A673 (cell line): ENCODE results near the gene LAMTOR4.

Experiments used
- EZH2 ChIP-seq: fragments of 200-600 bp; sonication (generic); IDR thresholded peaks from 2 replicates; pipeline ENCODE4 v1.6.1; 2017; ENCODE audit warnings: borderline replicate concordance, low read depth, mild to moderate bottlenecking, mixed read lengths, antibody characterized with exemption, low read length; ENCODE audit not compliant: poor library complexity, severe bottlenecking
- TF ChIP-seq, protein P1 (sequence below): fragments of 300-800, 200-600 bp; sonication (generic); conservative IDR thresholded peaks from 2 replicates; pipeline ENCODE4 v1.5.1; 2017; ENCODE audit warnings: low read depth, mild to moderate bottlenecking, antibody characterized with exemption, low read length, moderate library complexity, mixed read lengths

DNA sequence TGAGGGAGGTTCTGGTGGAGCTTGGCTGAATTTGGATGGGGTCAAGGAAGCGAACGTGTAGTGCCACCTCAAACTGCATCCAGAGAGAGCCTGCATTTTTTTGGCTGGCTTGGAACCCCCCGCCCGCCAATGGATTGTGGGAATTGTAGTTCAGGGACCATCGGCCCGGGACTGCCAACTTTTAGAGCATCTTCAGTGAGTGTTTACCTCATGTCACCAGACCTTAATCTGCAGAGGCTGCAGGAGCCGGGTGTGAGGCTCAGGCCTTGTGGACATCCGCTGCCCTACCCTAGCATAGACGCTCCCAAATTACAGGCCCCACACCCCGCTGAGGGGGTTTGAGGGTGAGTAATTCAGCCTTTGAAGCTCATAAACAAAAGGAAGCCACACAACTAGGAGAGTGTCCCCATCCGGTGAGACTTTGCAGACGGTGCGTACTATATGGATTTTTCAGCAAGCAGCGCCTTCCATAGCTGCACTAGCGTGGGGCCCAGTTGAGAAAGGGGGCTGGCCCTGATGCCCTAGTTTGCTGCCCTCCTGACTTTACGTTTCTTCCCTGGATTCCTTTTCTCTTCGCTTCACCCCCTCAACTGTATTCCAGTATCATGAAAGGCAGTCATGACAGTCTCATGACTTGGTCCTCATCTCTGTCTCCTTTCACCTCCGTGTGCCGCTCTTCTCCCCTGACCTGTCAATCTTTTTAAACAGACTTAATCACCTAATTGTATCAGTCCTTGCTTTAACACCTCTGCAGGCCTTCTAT is 28.6 kb upstream of the LAMTOR4 start:
- TF ChIP-seq, protein P1, sequence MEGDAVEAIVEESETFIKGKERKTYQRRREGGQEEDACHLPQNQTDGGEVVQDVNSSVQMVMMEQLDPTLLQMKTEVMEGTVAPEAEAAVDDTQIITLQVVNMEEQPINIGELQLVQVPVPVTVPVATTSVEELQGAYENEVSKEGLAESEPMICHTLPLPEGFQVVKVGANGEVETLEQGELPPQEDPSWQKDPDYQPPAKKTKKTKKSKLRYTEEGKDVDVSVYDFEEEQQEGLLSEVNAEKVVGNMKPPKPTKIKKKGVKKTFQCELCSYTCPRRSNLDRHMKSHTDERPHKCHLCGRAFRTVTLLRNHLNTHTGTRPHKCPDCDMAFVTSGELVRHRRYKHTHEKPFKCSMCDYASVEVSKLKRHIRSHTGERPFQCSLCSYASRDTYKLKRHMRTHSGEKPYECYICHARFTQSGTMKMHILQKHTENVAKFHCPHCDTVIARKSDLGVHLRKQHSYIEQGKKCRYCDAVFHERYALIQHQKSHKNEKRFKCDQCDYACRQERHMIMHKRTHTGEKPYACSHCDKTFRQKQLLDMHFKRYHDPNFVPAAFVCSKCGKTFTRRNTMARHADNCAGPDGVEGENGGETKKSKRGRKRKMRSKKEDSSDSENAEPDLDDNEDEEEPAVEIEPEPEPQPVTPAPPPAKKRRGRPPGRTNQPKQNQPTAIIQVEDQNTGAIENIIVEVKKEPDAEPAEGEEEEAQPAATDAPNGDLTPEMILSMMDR, result no peak
- no peak for TF ChIP-seq EZH2
